ENCODE measurements around the gene PRKN. TPM values are rescaled to one million over a fixed set of nuclear protein-coding genes. Genes with fewer than 3 reads are reported as not detected.

The PRKN gene
- polyA plus RNA-seq, 1 experiment: 0.71 TPM

DNA sequence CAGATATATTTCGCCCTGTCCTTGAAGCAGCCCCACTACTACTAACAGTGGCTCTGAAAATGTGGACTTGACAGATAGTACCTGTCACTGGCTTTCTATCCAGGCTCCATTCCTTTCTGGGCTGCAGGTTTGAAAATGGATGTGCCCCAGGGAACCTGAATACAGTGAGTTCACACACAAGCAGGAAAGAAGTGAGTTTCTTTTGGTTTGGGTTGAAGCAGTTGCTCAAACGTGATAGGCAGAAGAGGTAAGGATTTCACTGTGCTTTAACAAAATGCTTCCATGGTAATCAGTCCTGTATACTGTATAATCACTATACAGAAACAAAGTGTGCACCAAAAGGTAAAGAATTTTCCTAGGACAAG is 382.9 kb downstream of the PRKN start:
- ChIA-PET CTCF (no interaction called here), POLR2A (no interaction called here)
- no peak overlapping the region for H3K4me3 ChIP-seq (ENCODE audit: low read depth, low read length)
- DNase-seq (ENCODE audit: low read depth): no peak
- no peaks in the 10 kb centered on the region for H3K36me3 ChIP-seq (ENCODE audit: control insufficient read depth, insufficient read depth, low read length)
- TF ChIP-seq, protein P1, sequence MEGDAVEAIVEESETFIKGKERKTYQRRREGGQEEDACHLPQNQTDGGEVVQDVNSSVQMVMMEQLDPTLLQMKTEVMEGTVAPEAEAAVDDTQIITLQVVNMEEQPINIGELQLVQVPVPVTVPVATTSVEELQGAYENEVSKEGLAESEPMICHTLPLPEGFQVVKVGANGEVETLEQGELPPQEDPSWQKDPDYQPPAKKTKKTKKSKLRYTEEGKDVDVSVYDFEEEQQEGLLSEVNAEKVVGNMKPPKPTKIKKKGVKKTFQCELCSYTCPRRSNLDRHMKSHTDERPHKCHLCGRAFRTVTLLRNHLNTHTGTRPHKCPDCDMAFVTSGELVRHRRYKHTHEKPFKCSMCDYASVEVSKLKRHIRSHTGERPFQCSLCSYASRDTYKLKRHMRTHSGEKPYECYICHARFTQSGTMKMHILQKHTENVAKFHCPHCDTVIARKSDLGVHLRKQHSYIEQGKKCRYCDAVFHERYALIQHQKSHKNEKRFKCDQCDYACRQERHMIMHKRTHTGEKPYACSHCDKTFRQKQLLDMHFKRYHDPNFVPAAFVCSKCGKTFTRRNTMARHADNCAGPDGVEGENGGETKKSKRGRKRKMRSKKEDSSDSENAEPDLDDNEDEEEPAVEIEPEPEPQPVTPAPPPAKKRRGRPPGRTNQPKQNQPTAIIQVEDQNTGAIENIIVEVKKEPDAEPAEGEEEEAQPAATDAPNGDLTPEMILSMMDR (IDR thresholded peaks at IDR 0.05; ENCODE audit: insufficient read depth, low read depth, low read length): no peak
- no peaks in the 10 kb centered on the region for H3K27me3 ChIP-seq (ENCODE audit: control insufficient read depth, insufficient read depth, low read length)

DNA sequence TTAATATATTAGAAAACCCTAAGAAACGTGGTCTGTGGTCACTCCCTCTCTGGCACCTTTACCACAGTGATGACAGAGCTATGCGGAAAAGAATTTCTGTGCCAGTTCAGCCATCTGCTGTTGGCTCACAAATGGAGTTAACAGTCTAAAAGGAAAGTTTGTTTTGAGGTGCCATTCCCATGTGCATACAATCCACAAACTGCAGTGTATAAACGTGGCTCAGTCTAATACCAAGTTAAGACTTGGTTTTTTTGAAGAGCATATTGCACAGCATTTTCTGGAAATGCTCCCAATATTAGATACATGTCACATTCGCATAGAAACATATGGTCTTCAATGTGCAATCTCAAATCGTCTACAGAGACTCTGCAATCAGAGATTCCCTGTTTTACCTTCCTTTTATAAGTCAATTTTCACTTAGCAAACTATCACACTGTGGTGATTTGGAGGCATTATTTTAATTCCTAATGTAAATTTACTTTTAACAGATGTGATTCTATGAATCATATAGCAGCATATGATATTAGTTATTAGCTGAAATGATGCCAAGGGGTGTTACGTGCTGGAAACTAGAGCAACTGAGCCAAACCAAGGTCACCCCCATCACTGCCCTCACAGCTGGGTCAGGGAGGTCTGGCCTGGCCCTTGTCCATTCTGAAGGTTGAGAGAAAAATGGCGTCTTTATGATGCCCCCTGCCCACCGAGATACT is 383.5 kb downstream of the PRKN start:
- DNase-seq (ENCODE audit: low read depth): no peak
- H3K27me3 ChIP-seq (ENCODE audit: control insufficient read depth, insufficient read depth, low read length): no peaks in the 10 kb centered on the region
- CTCF ChIA-PET: no interaction called here
- POLR2A ChIA-PET: no interaction called here
- H3K4me3 ChIP-seq (ENCODE audit: low read depth, low read length): no peak overlapping the region
- TF ChIP-seq, protein P1 (IDR thresholded peaks at IDR 0.05; ENCODE audit: insufficient read depth, low read depth, low read length): no peak
- no peaks in the 10 kb centered on the region for H3K36me3 ChIP-seq (ENCODE audit: control insufficient read depth, insufficient read depth, low read length)

DNA sequence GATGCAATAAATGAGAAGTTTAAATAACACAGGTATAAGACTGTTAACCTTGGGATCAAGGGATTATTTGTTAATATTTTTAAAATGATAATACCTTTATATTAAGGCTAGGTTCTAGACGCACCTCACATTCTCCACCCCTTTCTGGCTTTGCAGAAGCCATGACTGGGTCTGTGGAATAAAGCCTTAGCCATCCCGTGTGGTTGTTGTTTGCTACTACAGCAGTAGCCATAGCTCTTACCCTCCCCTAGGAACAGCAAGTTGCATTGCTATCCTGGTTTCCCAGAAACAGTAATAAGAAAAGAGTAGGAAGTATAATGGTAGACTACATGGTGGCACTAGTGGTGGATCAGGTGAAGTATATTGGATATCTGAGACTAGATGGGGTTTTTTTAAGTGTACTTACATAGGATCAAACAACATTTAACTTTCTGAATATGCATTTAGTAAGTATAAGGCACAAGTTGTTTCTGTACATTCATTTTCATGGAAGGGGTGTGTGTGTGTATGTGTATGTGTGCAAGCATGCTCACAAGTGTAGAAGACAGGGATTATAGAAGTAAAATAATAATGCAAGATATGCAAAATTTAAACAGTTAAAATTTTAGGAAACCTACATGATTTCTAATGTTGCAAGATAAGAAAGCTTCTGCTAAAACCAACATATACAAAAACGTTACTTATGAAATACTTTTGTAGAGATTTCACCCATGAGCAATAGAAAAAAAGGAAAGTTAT is 384.2 kb downstream of the PRKN start:
- no peaks in the 10 kb centered on the region for H3K27me3 ChIP-seq (ENCODE audit: control insufficient read depth, insufficient read depth, low read length)
- H3K4me3 ChIP-seq (ENCODE audit: low read depth, low read length): no peak overlapping the region
- ChIA-PET CTCF (no interaction called here), POLR2A (no interaction called here)
- no peak for DNase-seq (ENCODE audit: low read depth)
- no peaks in the 10 kb centered on the region for H3K36me3 ChIP-seq (ENCODE audit: control insufficient read depth, insufficient read depth, low read length)
- TF ChIP-seq, protein P1 (IDR thresholded peaks at IDR 0.05; ENCODE audit: insufficient read depth, low read depth, low read length): no peak

DNA sequence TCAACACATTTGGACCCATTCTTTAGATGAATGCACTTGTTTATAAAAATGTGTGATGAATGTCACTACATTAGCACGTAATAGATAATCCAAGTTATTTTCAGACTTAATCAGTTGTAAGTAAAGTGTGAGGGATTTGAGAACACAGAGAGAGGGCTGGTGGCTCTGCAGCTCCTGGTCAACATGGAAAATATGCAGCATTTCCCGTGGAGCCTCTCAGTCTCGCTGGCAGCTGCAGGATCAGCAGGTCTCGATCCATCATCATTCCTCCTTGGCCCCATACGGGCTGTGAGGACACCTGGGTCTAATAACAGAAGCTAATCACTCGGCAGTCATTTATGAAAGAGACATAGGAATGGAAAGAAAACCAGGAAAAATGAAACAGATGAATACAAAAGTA is 390.2 kb downstream of the PRKN start:
- TF ChIP-seq, protein P1 (IDR thresholded peaks at IDR 0.05; ENCODE audit: insufficient read depth, low read depth, low read length): no peak
- Histone ChIP-seq H3K4me3 (ENCODE audit: low read depth, low read length) (no peak overlapping the region), H3K36me3 (ENCODE audit: control insufficient read depth, insufficient read depth, low read length) (no peaks in the 10 kb centered on the region), H3K27me3 (ENCODE audit: control insufficient read depth, insufficient read depth, low read length) (no peaks in the 10 kb centered on the region)
- ChIA-PET POLR2A (no interaction called here), CTCF (no interaction called here)
- DNase-seq (ENCODE audit: low read depth): no peak

DNA sequence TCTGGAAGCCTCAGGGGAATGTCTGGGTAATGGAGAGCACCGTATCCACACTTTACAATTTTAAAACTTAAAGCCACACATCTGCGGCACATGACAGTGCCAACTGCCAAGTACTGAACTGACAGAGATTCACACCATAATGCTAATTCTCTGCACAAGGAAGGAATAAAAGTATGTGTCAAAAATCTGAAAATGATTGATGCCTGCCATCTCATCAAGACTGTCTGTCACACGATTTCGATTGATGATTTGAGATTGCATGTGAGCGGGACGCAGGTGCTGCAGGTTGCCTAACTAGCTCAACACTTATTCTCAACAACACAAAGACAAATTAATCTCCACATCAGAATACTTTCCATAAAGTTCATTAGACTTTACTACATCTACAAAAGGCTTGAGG is 391.2 kb downstream of the PRKN start:
- Histone ChIP-seq H3K4me3 (ENCODE audit: low read depth, low read length) (no peak overlapping the region), H3K27me3 (ENCODE audit: control insufficient read depth, insufficient read depth, low read length) (no peaks in the 10 kb centered on the region), H3K36me3 (ENCODE audit: control insufficient read depth, insufficient read depth, low read length) (no peaks in the 10 kb centered on the region)
- POLR2A ChIA-PET: no interaction called here
- CTCF ChIA-PET: no interaction called here
- DNase-seq (ENCODE audit: low read depth): no peak
- TF ChIP-seq, protein P1 (IDR thresholded peaks at IDR 0.05; ENCODE audit: insufficient read depth, low read depth, low read length): no peak
